ENCODE results near the gene CLCN3. TPM values are rescaled to one million over a fixed set of nuclear protein-coding genes. Genes with fewer than 3 reads are reported as not detected.
"Not testable (repeated sequence)": the region's sequence is repeated elsewhere in the genome, so short reads cannot be mapped to it uniquely, and the experiment has no call there.

Gene CLCN3
- polyA plus RNA-seq, 3 donors, result 68.4 to 76.2 (median 68.9) TPM

GRCh38 chr4:169616846-169617245, 3.5 kb upstream of the CLCN3 start:
- DNase-seq (ENCODE audit: low read depth in 3 of 3, low spot score in 2 of 3), result no peak

GRCh38 chr4:169617306-169617705, 3.1 kb upstream of the CLCN3 start:
- no peak for DNase-seq (ENCODE audit: low read depth in 3 of 3, low spot score in 2 of 3)

- no peak for DNase-seq (ENCODE audit: low read depth in 3 of 3, low spot score in 2 of 3)
Measured at GRCh38 chr4:169618286-169618685, 2.1 kb upstream of the CLCN3 start.

- no peak for DNase-seq (ENCODE audit: low read depth in 3 of 3, low spot score in 2 of 3)
Measured at GRCh38 chr4:169618986-169619385, 1.4 kb upstream of the CLCN3 start.

- no peak for DNase-seq (ENCODE audit: low read depth in 3 of 3, low spot score in 2 of 3)
Measured at GRCh38 chr4:169619518-169619957, 840 bp upstream of the CLCN3 start.

- no peak for DNase-seq (ENCODE audit: low read depth in 3 of 3, low spot score in 2 of 3)
Measured at GRCh38 chr4:169620880-169621248, 486 bp downstream of the CLCN3 start.

- DNase-seq (ENCODE audit: low read depth in 3 of 3, low spot score in 2 of 3), result no peak
Measured at GRCh38 chr4:169621731-169622492, 1.5 kb downstream of the CLCN3 start.

- DNase-seq (ENCODE audit: low read depth in 3 of 3, low spot score in 2 of 3), result no peak
Measured at GRCh38 chr4:169622566-169622965, 2.2 kb downstream of the CLCN3 start.

- DNase-seq (ENCODE audit: low read depth in 3 of 3, low spot score in 2 of 3), result not testable (repeated sequence)
Measured at GRCh38 chr4:169624012-169624411, 3.6 kb downstream of the CLCN3 start.

- no peak for DNase-seq (ENCODE audit: low read depth in 3 of 3, low spot score in 2 of 3)
Measured at GRCh38 chr4:169625886-169626285, 5.5 kb downstream of the CLCN3 start.

- DNase-seq (ENCODE audit: low read depth in 3 of 3, low spot score in 2 of 3), result no peak
Measured at GRCh38 chr4:169626331-169627282, 6.2 kb downstream of the CLCN3 start.

- no peak for DNase-seq (ENCODE audit: low read depth in 3 of 3, low spot score in 2 of 3)
Measured at GRCh38 chr4:169627307-169627706, 6.9 kb downstream of the CLCN3 start.

GRCh38 chr4:169628579-169628978, 8.2 kb downstream of the CLCN3 start:
- no peak for DNase-seq (ENCODE audit: low read depth in 3 of 3, low spot score in 2 of 3)

GRCh38 chr4:169630069-169630468, 9.7 kb downstream of the CLCN3 start:
- no peak for DNase-seq (ENCODE audit: low read depth in 3 of 3, low spot score in 2 of 3)

GRCh38 chr4:169632896-169633295, 12.5 kb downstream of the CLCN3 start:
- no peak for DNase-seq (ENCODE audit: low read depth in 3 of 3, low spot score in 2 of 3)

GRCh38 chr4:169634975-169635374, 14.6 kb downstream of the CLCN3 start:
- no peak for DNase-seq (ENCODE audit: low read depth in 3 of 3, low spot score in 2 of 3)

- no peak for DNase-seq (ENCODE audit: low read depth in 3 of 3, low spot score in 2 of 3)
Measured at GRCh38 chr4:169640261-169640870, 20.0 kb downstream of the CLCN3 start.

- DNase-seq (ENCODE audit: low read depth in 3 of 3, low spot score in 2 of 3), result no peak
Measured at GRCh38 chr4:169644802-169645201, 24.4 kb downstream of the CLCN3 start.

GRCh38 chr4:169645627-169646026, 25.2 kb downstream of the CLCN3 start:
- no peak for DNase-seq (ENCODE audit: low read depth in 3 of 3, low spot score in 2 of 3)

- DNase-seq (ENCODE audit: low read depth in 3 of 3, low spot score in 2 of 3), result no peak
Measured at GRCh38 chr4:169649545-169650226, 29.3 kb downstream of the CLCN3 start.
